Glutamatergic neuron (in vitro differentiated cells): ENCODE results near the gene SUN1. TPM values are rescaled to one million over a fixed set of nuclear protein-coding genes. Genes with fewer than 3 reads are reported as not detected.

Experiments used
- DNase-seq: peaks from one replicate; pipeline ENCODE4 v3.0.0; 2022
- H3K27ac Mint-ChIP-seq: one replicate; pipeline ENCODE4 v1.8.0; 2020; ENCODE audit warnings: mild to moderate bottlenecking, mixed read lengths, inconsistent platforms; ENCODE audit not compliant: unreplicated experiment
- H3K27me3 Mint-ChIP-seq: one replicate; pipeline ENCODE4 v1.8.0; 2020; ENCODE audit warnings: mild to moderate bottlenecking, moderate library complexity, mixed read lengths, inconsistent platforms; ENCODE audit not compliant: unreplicated experiment
- H3K36me3 Mint-ChIP-seq: one replicate; pipeline ENCODE4 v1.8.0; 2020; ENCODE audit warnings: mild to moderate bottlenecking, mixed read lengths, inconsistent platforms; ENCODE audit not compliant: unreplicated experiment
- H3K4me1 Mint-ChIP-seq: one replicate; pipeline ENCODE4 v1.8.0; 2020; ENCODE audit warnings: mild to moderate bottlenecking, low read depth, mixed read lengths, inconsistent platforms; ENCODE audit not compliant: unreplicated experiment
- H3K4me3 Mint-ChIP-seq: one replicate; pipeline ENCODE4 v1.8.0; 2020; ENCODE audit warnings: mild to moderate bottlenecking, mixed read lengths, inconsistent platforms; ENCODE audit not compliant: unreplicated experiment
- H3K9me3 Mint-ChIP-seq: one replicate; pipeline ENCODE4 v1.8.0; 2020; ENCODE audit warnings: mild to moderate bottlenecking, moderate library complexity, mixed read lengths, inconsistent platforms; ENCODE audit not compliant: unreplicated experiment
- total RNA-seq: library from RNA; stranded (reverse); fragmentation: NEBNext Ultra II Directional; extraction: Animal tissue kit (Norgen Biotek cat#: 25700); gene quantifications from one replicate; pipeline ENCODE4 v1.2.1, GENCODE V29; 2021; ENCODE audit not compliant: unreplicated experiment
- TF ChIP-seq, protein P1 (sequence below): fragments of 200-600 bp; sonication (generic); IDR thresholded peaks from one replicate; pipeline ENCODE4 v1.5.0; 2021; ENCODE audit not compliant: partially characterized antibody, unreplicated experiment

Gene SUN1
- total RNA-seq, 1 donor from 2014 or later, result 879 TPM

DNA sequence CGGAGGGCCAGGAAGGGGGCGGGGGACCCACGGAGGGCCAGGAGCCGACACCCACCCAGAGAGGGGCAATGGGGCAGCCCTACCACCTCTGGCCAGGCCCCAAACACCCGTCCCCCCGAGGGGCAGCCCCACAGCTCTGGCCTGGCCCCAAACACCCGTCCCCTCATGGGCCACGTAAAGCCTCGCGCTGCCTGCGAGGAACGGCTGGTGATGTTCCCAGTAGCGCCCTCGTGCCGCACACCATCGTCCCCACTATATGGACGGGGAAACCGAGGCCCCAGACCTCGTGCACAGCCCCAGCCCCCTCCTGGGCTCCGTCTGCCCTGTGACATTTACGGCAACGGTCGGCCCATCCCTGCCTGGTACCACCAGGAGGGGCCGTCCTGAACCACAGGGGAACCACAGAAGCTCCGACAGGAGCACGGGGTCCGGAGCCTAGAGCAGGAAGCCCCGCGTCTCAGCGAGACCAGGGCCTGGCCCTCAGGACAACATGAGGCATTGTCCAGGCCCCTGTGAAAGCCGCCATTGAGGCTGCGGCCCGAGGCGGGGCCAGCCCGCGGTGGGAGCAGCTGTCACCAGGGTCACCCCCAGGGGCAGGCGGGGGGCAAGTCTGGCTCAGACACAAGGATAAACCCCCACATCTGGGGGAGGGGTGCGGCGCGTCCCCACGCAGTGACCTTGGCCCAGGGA is 79.7 kb downstream of the SUN1 start:
- no peaks in the 10 kb centered on the region for H3K36me3 Mint-ChIP-seq
- DNase-seq, result no peak
- H3K9me3 Mint-ChIP-seq, result peaks cover 6% of the 10 kb centered on the region
- H3K27ac Mint-ChIP-seq, result no peak overlapping the region
- peaks cover 10% of the 10 kb centered on the region for H3K4me1 Mint-ChIP-seq
- peaks cover 3% of the 10 kb centered on the region for H3K27me3 Mint-ChIP-seq
- no peak overlapping the region for H3K4me3 Mint-ChIP-seq
- TF ChIP-seq, protein P1, sequence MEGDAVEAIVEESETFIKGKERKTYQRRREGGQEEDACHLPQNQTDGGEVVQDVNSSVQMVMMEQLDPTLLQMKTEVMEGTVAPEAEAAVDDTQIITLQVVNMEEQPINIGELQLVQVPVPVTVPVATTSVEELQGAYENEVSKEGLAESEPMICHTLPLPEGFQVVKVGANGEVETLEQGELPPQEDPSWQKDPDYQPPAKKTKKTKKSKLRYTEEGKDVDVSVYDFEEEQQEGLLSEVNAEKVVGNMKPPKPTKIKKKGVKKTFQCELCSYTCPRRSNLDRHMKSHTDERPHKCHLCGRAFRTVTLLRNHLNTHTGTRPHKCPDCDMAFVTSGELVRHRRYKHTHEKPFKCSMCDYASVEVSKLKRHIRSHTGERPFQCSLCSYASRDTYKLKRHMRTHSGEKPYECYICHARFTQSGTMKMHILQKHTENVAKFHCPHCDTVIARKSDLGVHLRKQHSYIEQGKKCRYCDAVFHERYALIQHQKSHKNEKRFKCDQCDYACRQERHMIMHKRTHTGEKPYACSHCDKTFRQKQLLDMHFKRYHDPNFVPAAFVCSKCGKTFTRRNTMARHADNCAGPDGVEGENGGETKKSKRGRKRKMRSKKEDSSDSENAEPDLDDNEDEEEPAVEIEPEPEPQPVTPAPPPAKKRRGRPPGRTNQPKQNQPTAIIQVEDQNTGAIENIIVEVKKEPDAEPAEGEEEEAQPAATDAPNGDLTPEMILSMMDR, result no peak

DNA sequence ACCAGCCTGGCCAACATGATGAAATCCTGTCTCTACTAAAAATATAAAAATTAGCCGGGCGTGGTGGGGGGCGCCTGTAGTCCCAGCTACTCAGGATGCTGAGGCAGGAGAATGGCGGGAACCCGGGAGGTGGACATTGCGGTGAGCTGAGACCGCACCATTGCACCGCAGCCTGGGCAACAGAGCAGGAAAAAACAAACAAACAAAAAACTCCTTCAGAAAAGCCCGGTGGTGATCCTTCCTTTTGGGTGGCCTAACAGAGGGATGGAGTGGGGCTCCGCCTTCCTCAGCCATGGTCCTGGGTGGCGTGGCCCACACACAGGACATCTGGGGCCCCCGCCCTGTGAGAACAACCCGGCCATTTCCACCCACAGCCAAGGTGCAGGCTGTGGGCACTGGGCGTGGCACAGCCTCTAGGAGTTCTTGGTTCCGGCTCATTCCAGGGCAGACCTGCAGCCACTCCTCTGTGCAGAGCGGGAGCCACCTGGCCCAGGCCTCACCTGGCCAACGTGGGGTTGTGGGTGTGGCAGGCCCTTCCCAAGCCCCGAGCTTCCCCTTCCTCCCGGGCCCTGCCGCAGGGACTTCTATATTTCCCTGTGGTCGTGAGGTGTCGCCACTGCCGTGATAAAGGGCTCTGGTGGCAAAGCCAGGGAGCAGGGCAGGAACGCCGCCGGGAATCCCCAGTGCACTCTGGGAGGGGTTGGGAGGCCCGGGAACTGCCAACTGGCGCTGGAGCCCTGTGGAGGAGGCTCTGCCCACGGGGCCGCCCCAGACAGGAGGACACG is 81.7 kb downstream of the SUN1 start:
- no peaks in the 10 kb centered on the region for H3K36me3 Mint-ChIP-seq
- H3K4me1 Mint-ChIP-seq, result peaks cover 10% of the 10 kb centered on the region
- TF ChIP-seq, protein P1, result no peak
- no peak for DNase-seq
- H3K27me3 Mint-ChIP-seq, result peaks cover 6% of the 10 kb centered on the region
- H3K9me3 Mint-ChIP-seq, result peaks cover 11% of the 10 kb centered on the region
- no peak overlapping the region for H3K27ac Mint-ChIP-seq
- no peak overlapping the region for H3K4me3 Mint-ChIP-seq

DNA sequence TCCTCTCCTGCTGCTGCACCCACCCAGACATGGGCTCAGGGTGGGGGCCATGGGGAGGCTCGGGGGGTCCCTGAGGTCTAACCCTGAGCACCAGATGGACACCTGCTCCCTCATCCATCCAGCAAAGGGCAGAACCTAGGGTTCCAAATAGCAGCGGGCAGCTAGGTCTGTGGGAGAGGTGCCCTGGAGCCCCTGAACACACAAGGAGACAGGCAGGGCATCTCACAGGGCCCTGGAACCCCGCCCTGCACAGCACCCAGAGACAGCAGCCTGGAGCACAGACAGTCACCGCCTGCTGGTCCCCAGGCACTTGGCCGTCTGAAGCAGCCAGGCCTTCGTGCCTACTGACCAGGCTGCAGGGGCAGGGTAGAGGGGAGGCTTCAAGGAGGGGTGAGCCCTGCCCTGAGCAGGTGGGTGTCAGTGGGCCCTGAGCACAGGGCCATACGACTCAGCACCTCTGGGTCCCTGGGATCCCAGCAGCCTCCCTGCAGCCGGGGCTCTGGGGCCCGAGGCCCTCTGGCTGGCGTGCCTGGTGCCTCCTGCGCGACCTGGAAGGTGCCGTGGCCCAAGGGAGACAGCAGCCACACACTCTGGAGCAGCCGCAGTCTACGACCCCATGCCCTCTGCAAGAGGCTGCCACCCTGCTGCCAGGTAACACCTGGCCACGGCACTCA is 82.4 kb downstream of the SUN1 start:
- Mint-ChIP-seq H3K9me3 (peaks cover 11% of the 10 kb centered on the region), H3K4me3 (no peak overlapping the region), H3K4me1 (peaks cover 10% of the 10 kb centered on the region), H3K36me3 (no peaks in the 10 kb centered on the region), H3K27ac (no peak overlapping the region), H3K27me3 (peaks cover 6% of the 10 kb centered on the region)
- TF ChIP-seq, protein P1, result no peak
- DNase-seq, result no peak

DNA sequence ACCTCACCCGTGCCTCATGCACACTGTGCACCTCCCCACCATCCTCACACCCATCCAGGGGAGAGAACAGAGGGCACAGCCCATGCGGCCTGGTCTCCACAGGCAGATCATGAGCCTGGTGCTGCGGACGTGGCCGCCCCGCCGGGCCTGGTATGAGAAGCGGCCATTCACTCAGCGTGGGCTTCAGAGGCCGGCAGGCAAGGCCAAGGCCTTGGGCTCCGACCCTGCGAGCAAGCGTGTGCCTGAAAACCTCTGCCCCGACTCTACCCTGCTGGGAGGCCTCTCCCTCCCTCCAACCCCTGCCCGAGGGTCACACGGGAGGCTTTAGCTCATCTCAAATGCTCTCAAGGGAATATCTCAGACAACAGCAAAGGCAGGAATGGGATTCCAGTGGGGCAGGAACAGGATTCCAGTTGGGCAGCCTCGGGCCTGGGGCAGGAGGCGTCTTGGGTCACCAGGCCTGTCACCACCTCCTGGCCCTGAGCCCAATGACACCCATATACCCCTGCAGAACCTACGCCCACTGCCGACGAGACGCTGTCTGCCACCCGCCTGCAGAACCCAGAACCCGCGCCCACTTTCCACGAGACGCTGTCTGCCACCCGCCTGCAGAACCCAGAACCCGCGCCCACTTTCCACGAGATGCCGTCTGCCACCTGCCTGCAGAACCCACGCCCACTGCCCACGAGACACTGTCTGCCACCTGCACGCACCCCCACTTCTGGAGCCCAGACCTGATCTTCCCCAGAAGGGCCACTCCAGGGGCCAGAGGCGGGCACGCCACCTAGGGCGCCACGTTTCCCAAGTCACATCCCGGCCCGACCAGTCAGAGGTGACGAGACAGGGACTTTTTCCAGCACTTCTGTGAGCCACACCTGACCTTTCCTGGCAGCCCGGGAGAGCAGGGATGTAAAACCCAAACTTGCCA is 83.3 kb downstream of the SUN1 start:
- Mint-ChIP-seq H3K36me3 (no peaks in the 10 kb centered on the region), H3K27me3 (peaks cover 6% of the 10 kb centered on the region), H3K4me1 (peaks cover 10% of the 10 kb centered on the region), H3K27ac (no peak overlapping the region), H3K4me3 (no peak overlapping the region), H3K9me3 (peaks cover 9% of the 10 kb centered on the region)
- DNase-seq, result no peak
- TF ChIP-seq, protein P1, result no peak
